GM21528 (cell line): ENCODE measurements around the gene FOLR2.

Experiments
- ATAC-seq: cut with Tn5 transposase; IDR thresholded peaks from one replicate; pipeline ENCODE4 v1.9.1; 2021; ENCODE audit warnings: mild to moderate bottlenecking, moderate library complexity; ENCODE audit not compliant: unreplicated experiment, low FRiP score

Gene FOLR2

GRCh38 chr11:72229336-72229924 lies 12.8 kb downstream of the FOLR2 start:
- ATAC-seq = no peak

- no peak for ATAC-seq
These were observed 13.6 kb downstream of the FOLR2 start for GRCh38 chr11:72229925-72230763.

GRCh38 chr11:72230764-72231365 lies 14.3 kb downstream of the FOLR2 start:
- ATAC-seq = no peak

GRCh38 chr11:72231396-72232259 lies 15.0 kb downstream of the FOLR2 start:
- no peak for ATAC-seq

- ATAC-seq = no peak
These were observed 15.9 kb downstream of the FOLR2 start for GRCh38 chr11:72232260-72233055.

- ATAC-seq = no peak
These were observed 16.6 kb downstream of the FOLR2 start for GRCh38 chr11:72233056-72233772.

- ATAC-seq = no peak
These were observed 17.3 kb downstream of the FOLR2 start for GRCh38 chr11:72233773-72234513.

GRCh38 chr11:72234514-72234830 lies 17.9 kb downstream of the FOLR2 start:
- no peak for ATAC-seq

- ATAC-seq = no peak
These were observed 18.3 kb downstream of the FOLR2 start for GRCh38 chr11:72234920-72235319.

GRCh38 chr11:72235351-72236057 lies 18.9 kb downstream of the FOLR2 start:
- ATAC-seq = no peak

- ATAC-seq = no peak
These were observed 19.6 kb downstream of the FOLR2 start for GRCh38 chr11:72236083-72236697.

GRCh38 chr11:72236774-72237111 lies 20.1 kb downstream of the FOLR2 start:
- no peak for ATAC-seq

- ATAC-seq = no peak
These were observed 20.7 kb downstream of the FOLR2 start for GRCh38 chr11:72237112-72237931.

- no peak for ATAC-seq
These were observed 21.5 kb downstream of the FOLR2 start for GRCh38 chr11:72238040-72238450.

- ATAC-seq = no peak
These were observed 22.1 kb downstream of the FOLR2 start for GRCh38 chr11:72238492-72239312.

GRCh38 chr11:72239313-72239848 lies 22.8 kb downstream of the FOLR2 start:
- ATAC-seq = no peak
